Fibroblast of peridontal ligament (primary cell): Measurements from ENCODE around the gene PHETA1.

ENCODE experiments used
- DNase-seq: peaks from one replicate; pipeline ENCODE4 v3.0.0-alpha.2; 2010; ENCODE audit errors: extremely low read depth

Gene PHETA1

DNA sequence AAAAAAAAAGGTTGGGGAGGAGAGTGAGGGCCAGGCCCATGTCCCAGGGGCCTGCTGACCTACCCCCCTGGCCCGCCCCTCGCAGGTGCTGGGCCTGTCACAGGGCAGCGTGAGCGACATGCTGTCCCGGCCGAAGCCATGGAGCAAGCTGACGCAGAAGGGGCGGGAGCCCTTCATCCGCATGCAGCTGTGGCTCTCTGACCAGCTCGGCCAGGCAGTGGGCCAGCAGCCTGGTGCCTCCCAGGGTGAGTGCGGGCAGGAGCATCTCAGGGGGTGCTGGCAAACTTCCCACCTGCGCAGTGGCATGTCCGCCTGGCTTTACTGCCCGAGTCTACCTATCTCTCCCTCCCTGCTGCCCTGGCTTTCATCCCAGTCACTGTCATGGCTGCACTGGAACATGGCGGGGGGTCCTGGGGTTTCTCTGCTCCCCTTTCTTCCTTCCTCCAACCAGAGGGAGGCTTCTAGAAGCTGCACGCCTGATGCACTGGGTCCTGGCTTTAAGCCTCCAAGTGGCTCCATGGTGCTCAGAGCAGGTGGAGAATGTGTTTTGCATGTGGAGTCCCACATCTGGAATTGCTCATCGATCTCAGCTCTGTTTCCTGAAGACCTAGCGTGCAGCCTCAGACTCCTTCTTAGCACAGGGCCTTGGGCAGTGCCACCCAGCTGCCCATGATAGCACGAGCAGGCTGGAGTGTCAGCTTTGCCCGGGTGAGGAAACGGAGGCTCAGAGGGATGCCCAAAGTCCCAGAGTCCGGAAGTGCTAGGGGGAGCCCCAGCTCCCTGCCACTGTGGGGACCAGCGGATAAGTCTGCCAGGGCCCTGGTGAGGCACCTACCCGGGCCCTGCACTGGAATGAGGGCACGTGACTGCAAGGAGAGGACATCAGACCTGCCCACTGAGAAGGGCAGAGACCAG, 46.3 kb downstream of the PHETA1 start:
- DNase-seq, result no peak

DNA sequence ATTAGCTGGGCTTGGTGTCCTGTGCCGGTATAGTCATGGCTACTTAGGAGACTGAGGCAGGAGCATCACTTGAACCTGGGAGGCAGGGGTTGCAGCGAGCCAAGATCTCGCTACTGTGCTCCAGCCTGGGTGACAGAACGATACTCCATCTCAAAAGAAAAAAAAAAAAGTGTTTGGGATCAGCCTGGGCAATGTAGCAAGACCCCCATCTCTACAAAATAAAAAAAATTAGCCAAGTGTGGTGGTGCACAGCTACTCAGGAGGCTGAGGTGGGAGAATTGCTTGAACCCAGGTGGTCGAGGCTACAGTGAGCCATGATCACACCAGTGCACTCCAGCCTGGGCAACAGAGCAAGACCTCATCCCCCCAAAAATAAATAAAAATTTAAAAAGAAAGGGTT, 47.6 kb downstream of the PHETA1 start:
- no peak for DNase-seq

DNA sequence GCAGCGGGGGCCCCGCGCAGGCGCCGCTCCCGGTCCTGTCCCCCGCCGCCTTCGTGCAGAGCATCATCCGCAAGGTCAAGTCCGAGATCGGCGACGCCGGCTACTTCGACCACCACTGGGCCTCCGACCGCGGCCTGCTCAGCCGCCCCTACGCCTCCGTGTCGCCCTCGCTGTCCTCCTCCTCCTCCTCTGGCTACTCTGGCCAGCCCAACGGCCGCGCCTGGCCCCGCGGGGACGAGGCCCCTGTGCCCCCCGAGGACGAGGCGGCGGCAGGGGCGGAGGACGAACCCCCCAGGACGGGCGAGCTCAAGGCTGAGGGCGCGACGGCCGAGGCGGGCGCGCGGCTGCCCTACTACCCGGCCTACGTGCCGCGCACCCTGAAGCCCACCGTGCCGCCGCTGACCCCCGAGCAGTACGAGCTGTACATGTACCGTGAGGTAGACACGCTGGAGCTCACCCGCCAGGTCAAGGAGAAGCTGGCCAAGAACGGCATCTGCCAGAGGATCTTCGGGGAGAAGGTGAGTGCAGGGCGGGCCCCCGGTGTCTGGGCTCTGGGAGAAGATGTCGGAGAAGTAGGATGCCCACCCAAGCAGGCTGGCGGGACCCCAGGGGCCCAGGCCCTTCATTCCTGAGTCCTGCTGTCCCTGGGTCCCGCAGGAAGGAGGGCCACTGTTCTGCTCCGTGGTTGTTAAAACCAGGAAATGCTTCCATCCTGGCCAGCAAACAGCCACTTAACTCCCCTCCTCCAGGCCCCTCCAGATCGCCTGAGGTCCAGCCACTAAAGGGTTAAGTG, 48.4 kb downstream of the PHETA1 start:
- no peak for DNase-seq

DNA sequence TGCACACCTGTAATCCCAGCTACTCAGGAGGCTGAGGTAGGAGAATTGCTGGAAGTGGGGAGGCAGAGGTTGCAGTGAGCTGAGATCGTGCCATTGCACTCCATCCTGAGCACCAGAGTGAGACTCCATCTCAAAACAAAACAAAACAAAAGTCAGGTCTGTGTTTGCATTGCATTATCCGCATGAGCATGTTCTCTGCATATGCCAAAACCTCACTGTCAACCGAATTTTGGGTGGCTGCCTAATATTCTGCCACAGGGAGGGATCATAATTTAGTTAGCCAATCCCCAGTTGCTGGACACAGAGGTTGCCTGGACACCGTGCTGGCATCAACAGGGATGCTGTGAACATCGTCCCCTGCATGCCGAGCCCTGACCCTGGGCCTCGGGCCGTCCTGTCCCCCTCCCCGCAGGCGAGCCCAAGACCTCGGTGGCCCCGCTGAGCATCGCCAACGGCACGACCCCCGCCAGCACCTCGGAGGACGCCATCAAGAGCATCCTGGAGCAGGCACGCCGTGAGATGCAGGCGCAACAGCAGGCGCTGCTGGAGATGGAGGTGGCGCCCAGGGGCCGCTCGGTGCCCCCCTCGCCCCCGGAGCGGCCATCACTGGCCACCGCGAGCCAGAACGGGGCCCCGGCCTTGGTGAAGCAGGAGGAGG, 49.2 kb downstream of the PHETA1 start:
- DNase-seq, result no peak

DNA sequence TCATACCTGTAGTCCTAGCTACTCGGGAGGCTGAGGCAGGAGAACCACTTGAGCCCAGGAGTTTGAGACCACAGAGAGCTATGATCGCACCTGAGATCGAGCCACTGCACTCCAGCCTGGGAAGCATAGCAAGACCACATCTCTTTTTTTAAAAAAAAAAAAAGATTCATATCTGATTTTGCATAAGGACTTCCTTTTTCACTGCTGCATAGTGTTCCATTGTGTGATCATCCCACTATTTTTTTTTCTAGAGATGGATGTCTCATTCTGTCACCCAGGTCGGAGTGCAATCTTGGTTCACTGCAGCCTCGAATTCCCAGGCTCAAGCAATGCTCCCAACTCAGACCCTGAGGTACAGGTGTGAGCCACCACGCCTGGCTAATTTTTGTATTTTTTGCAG, 50.4 kb downstream of the PHETA1 start:
- no peak for DNase-seq

DNA sequence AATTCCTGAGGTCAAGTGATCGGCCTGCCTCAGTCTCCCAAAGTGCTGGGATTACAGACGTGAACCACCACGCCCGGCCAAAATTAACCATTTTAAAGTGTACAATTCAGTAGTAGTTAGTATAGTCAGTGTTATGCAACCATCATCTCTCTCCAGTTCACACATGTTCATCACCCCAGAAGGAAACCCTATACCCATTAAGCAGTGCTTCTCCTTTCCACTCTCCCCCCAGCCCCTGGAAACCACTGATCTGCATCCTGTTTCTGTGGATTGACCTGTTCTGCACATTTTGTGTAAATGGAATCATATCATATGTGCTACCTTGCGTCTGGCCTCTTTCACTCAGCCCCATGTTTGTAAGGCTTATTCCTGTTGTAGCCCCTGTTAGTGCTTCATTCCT, 52.2 kb downstream of the PHETA1 start:
- DNase-seq, result no peak

DNA sequence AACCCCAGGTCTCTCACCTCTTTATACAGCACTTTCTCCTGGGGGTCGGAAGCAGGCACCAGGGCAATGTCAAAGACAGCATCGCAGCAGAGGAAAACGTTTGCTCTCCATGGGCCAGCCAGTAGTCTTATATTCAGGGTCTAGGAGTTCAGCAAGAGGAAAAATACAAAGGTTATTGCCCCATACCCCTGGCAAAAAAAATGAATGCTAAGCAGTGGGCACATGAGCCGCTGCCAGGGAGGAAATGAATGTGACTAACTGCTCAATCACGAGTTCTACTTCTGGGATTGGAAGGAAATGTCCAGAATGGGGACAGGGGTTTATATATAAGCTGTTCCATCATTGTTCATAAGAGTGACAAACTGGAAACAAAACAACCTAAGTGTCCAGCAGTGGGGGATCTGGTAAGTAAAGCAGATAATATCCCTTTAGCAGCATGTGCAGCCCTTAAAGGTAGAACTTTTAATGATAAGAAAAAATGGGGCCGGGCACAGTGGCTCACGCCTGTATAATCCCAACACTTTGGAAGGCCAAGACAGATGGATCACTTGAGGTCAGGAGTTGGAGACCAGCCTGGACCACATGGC, 53.8 kb downstream of the PHETA1 start:
- DNase-seq, result no peak

DNA sequence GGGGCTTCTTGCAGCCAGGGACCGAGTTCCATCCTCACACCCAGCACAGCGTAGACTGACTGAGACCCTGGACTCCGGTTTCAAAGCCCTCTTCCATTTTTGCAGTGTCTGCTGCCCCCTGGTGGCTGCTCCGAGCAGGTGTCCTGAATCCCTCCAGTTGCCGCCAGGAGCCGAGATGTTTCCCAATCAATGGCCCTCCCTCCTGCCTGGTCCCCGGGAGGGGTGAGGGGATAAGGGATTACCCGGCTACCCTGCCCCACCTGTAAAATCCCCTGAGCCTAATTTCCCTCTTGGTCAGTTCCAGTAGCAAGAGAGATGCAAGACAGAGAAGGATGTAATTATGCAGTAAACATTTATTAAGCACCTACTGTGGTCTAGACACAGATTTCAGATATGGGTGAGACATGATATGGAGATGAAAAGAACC, 55.0 kb downstream of the PHETA1 start:
- peak; percentile 65 for DNase-seq

DNA sequence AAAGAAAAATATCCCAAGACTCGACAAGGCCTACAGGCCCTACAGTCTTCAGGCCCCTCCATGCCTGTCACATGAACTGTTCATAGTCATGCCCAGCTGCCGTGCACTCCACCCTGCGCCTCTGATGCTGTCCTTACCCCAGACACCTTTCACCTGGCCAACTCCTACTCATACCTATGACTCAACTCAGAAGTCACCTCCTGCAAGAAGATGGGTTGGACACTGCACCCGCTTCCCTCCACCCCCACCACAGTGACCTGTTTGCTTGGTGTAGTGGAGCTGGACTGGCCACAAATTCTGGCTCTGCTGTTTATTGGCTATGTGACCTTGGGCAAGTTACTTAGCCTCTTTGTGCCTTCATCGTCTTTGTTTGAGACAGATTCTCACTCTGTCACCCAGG, 56.2 kb downstream of the PHETA1 start:
- no peak for DNase-seq

DNA sequence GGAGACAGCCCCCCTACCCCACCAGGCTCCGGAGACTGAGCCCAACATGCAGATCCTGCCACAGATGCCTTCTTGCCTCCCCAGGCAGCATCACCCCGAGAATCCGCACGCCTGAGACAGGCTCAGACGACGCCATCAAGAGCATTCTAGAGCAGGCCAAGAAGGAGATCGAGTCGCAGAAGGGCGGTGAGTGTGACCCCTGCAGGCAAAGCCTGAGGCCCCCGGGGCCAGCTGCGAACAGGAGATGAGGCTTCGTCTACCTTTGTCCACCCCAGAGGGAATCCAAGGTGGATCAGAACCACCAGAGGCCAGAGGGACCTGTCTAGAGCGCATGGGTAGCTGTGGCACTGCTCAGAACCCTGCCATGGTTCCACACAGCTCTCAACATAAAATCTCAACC, 56.9 kb downstream of the PHETA1 start:
- DNase-seq, result no peak

DNA sequence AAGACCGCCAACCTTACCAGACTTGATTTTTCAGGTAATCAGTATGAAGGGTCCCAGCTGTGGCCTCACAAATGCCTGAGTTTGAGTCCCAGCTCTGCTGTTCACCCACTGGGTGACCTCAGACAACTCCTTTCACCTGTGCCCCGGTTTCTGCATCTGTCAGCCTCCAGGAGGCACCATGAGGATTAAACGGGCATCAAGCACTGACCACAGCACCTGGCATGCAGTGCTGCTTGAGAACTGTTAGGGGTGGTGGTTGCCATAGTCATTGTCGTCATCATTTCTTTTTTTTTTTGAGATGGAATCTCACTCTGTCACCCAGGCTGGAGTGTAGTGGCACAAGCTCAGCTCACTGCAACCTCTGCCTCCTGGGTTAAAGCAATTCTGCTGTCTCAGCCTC, 57.9 kb downstream of the PHETA1 start:
- DNase-seq, result no peak
